GM18909 (cell line): Measurements from ENCODE around the gene RFTN1.

Experiments
- ATAC-seq: cut with Tn5 transposase; IDR thresholded peaks from one replicate; pipeline ENCODE4 v1.9.1; 2021; ENCODE audit warnings: mild to moderate bottlenecking; ENCODE audit not compliant: unreplicated experiment, poor library complexity

Gene RFTN1

GRCh38 chr3:16392717-16393116 lies 120.8 kb downstream of the RFTN1 start:
- ATAC-seq: no peak

DNA sequence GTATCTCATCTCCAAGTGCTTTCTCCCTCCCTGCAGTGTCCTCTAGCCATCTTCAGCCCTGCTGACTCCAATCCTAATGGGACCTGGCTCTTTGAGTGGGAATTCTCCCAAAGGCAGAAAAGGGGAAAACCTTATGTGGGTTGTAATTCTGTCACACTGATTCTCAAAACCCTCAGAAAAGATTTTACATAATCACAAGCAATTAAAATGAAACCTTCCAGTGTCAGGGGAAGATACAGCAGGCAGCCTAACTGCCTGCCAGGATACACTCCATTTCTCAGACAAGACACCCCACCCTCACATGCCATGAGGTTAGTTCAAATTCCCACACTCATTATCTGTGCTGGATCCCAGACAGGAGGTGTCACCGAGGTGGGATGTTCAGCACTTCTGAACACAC lies 121.4 kb downstream of the RFTN1 start:
- ATAC-seq: no peak

GRCh38 chr3:16390581-16390980 lies 122.9 kb downstream of the RFTN1 start:
- ATAC-seq: no peak

GRCh38 chr3:16388850-16389441 lies 124.6 kb downstream of the RFTN1 start:
- no peak for ATAC-seq

GRCh38 chr3:16386561-16386960 lies 126.9 kb downstream of the RFTN1 start:
- no peak for ATAC-seq

DNA sequence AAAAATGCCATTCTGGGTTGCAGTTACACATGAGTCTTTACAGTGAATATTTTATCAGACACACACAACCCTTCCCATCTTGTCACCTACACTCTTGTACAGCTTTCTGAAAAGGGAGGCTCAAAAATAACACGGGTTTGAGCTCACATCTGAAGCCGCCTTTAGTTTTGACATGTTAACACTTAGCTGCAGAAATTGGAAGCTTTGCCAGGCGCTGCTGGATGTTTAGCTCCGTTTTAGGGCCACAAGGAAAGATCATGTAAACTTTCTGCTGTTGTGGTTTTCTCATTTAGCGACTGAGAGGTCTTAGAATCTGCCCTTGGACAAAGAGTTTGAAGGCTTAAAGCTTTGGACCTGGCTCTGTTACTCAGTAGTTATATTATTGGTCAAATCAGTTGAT lies 128.3 kb downstream of the RFTN1 start:
- ATAC-seq: no peak

DNA sequence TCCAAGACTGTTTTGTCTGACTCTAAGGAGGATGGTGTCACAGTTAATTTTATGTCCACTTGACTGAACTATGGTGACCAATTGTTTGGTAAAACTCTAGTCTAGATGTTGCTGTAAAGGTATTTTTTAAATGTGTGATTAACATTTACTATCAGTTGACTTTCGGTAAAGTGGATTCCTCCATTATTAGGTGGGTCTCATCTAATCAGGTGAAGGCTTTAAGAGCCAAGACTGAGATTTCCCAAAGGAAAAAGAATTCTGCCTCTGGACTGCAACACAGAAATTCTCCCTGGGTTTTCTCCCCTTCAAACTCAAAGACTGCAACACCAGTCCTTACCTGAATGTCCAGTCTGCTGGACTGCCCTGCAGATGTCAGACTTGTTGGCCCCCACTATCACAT lies 129.6 kb downstream of the RFTN1 start:
- ATAC-seq: no peak

- peak; percentile 53 for ATAC-seq
Measured at GRCh38 chr3:16382845-16383244, 130.7 kb downstream of the RFTN1 start.

DNA sequence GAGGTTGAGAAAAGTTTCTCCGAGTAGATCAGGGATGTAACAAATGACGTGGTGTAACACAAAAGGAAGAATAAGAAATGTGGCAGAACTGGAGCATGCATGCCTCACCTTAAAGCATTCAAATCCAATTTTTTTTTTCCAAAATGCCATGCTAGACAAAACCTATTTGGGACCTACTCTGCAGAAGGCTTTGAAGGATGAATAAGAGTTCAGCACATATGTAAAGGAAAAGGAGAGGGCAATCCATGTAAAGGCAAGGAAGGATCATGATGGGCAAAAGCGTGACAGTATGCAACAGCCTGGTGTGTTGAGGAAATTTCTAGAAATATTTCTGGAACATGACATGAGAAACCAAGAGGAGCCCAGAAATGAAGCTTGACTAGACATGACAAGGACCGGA lies 132.1 kb downstream of the RFTN1 start:
- ATAC-seq: no peak

- no peak for ATAC-seq
Measured at GRCh38 chr3:16380421-16380820, 133.1 kb downstream of the RFTN1 start.

- ATAC-seq: no peak
Measured at GRCh38 chr3:16379838-16380237, 133.7 kb downstream of the RFTN1 start.

DNA sequence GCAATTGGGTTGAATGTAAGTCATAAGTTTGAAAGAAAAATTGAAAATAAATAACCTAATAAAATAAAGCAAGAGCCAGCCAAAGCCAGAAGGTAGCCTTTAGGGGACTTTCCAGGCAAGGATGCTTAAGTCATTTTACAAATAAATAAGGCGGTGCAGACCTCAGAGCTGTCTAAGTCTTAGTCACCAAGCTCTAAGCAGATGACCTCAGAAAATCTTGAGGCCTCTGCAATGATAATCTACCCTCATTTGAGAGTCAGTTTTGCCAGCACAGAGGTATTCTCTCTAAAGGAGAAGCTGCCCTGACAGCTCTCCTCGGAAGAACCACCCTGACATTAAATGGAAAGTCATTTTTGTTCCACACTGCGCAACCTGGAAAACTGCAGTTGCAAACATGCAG lies 134.6 kb downstream of the RFTN1 start:
- ATAC-seq: peak; percentile 58

DNA sequence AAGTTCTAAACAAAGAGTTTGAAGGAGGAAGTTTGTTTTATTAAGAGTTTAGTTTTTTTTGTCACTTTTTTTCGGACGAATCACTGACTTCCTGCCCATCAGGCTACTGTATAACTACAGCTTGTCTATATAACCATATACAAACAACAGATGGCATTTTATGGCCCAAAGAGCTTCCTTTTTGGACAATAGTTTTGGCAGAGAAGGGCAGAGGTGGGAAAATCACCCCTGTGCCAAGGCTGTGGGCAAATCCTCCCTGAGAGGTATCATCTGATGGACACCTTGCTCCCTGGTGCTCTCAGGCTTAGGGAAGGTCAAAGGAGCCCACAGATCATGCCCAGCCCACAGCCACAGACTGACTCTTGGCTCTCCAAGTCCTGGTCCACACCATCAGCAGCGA lies 135.1 kb downstream of the RFTN1 start:
- ATAC-seq: peak; percentile 12

- ATAC-seq: no peak
Measured at GRCh38 chr3:16377847-16378302, 135.6 kb downstream of the RFTN1 start.

- ATAC-seq: no peak
Measured at GRCh38 chr3:16377196-16377595, 136.3 kb downstream of the RFTN1 start.

DNA sequence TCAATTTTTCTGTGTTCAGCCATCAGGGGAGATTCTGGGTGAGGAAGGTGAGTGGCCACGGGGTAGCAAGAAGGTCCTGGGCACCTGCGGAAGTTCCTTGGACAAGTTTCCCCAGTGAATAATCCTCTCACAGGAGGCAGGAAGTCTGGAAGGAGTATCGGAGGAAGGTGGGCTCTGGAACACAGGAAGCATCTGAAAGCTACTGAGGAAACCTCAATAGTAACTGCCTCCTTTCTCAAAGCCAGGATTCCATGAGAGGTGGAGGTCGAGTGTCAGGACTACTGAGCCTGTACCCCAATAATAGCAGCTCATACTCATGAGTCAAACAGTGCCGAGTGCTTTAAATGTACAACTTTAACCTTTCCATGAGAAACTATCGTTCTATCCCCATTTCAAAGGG lies 137.6 kb downstream of the RFTN1 start:
- ATAC-seq: no peak

DNA sequence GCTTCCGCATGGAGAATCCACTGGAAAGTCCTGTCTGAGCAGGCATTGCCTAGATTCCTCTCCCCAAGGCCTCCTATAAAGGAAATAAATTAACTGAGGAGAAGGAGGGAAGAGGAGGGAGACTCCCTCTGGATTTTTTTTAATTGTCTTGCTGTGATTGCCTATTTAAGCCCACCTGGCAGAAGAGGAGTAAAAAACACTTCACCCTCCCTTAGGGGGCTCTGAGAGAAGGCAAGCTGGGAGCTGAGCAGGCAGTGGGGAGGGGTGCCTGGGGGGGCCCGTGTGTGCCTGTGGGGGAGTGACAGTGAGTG lies 138.6 kb downstream of the RFTN1 start:
- no peak for ATAC-seq

GRCh38 chr3:16374047-16374934 lies 139.2 kb downstream of the RFTN1 start:
- peak; percentile 32 for ATAC-seq

DNA sequence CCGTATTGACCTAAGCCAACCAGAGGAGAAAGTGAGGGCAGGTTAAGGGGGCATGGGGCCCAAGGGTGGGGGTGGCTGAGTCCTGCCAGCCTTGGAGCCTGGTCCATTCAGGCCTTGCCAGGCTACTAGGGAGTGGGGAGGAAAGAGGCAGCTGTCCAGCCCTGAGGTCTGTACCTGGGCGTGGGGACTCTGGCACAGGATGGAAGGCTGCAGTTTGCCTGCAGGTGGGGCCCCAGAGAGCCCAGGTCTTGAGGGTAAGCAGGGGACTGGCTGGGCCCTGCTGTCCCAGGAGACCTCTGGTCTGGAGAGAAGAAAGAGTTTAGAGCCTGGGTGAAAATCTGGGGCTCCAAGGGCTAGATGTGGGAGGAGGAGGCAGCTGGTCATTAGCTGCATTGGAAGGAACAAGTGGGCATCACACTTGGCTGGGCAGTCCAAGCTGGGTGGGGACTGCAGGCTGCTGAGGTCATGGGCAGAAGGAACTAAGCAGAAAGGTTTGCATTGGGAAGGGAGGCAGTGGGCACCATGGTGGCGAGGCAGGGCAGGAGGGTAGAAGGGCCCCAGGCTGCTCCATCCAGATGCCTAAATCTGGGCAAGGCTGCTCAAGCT lies 140.1 kb downstream of the RFTN1 start:
- ATAC-seq: no peak

- peak; percentile 34 for ATAC-seq
Measured at GRCh38 chr3:16372362-16373292, 140.9 kb downstream of the RFTN1 start.
